B cell (primary cell): ENCODE results near the gene ARL6.

Source experiments
- EZH2 ChIP-seq: IDR thresholded peaks from 2 replicates; pipeline ENCODE4 v1.6.1; 2012; ENCODE audit warnings: borderline replicate concordance, low read depth, mild to moderate bottlenecking, moderate library complexity, low read length; ENCODE audit not compliant: insufficient read depth, poor library complexity, severe bottlenecking
- TF ChIP-seq, protein P1 (sequence below): fragments of 200-600 bp; IDR thresholded peaks from one replicate; pipeline ENCODE4 v1.8.0; 2022; ENCODE audit warnings: antibody characterized with exemption, mild to moderate bottlenecking

DNA sequence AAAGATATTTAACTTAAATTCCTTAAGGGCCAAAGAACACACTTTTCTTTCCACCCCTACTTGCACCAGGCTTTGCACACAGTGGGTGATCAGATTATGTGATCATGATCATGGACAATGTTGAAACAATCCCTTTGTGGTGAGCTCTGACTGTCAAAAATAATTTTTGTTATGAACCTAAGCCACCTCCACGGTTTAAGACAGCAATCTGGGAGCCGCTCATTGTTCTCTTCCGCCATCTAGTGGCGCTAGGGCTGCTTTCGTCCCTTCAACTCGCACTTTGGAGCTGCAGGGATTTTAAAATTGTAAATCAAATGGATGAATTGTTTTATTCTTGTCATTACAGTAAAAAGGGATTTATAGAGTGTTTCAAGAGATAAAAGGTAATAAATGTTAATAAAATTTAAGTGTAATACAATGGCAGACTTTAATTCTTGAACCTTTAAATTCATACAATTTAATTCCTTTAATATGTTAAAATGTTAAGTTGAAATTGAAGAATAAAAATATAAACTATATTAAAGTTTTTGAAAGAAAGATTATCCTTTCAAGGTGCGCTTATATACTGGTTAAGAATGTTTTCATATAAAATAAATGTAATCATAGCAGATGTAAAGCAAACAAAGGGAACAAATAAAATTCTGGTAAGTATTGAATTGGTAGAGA lies 45.3 kb upstream of the ARL6 start:
- TF ChIP-seq, protein P1, sequence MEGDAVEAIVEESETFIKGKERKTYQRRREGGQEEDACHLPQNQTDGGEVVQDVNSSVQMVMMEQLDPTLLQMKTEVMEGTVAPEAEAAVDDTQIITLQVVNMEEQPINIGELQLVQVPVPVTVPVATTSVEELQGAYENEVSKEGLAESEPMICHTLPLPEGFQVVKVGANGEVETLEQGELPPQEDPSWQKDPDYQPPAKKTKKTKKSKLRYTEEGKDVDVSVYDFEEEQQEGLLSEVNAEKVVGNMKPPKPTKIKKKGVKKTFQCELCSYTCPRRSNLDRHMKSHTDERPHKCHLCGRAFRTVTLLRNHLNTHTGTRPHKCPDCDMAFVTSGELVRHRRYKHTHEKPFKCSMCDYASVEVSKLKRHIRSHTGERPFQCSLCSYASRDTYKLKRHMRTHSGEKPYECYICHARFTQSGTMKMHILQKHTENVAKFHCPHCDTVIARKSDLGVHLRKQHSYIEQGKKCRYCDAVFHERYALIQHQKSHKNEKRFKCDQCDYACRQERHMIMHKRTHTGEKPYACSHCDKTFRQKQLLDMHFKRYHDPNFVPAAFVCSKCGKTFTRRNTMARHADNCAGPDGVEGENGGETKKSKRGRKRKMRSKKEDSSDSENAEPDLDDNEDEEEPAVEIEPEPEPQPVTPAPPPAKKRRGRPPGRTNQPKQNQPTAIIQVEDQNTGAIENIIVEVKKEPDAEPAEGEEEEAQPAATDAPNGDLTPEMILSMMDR = peak; percentile 94
- no peak for TF ChIP-seq EZH2
